A549 (cell line): ENCODE measurements around the gene GPATCH8. TPM values are rescaled to one million over a fixed set of nuclear protein-coding genes. Genes with fewer than 3 reads are reported as not detected.

Experiments
- ATAC-seq, 2 experiments: fragments of 200-7000 bp in 1 of 2; fragments of >200 bp in 1 of 2; cut with Nextera tagmentation in 1 of 2; cut with Tn5 transposase in 1 of 2; 3 replicates each; pipeline versions ENCODE4 v1.8.0 to v1.9.1; 2018 to 2020; ENCODE audit warnings: mild to moderate bottlenecking in 1 of 2, moderate library complexity in 1 of 2
- CTCF ChIA-PET: fragments of 300-600 bp; sonication (Branson Sonifier 250); formaldehyde crosslinking; extraction: SDS; loops from one replicate; lab custom pipeline; 2021; ENCODE audit warnings: antibody characterized with exemption, inconsistent platforms; lab: Yijun Ruan, JAX
- POLR2A ChIA-PET: fragments of 350-600 bp; formaldehyde crosslinking; extraction: SDS; loops from one replicate; lab custom pipeline; 2021; ENCODE audit warnings: antibody characterized with exemption, inconsistent platforms; lab: Yijun Ruan, JAX
- DNase-seq, 2 experiments: peaks; one replicate each; pipeline versions ENCODE4 v3.0.0 to v3.0.0-alpha.2; 2011 to 2016; ENCODE audit warnings: low read depth in 1 of 2, low spot score in 1 of 2
- FAIRE-seq: peaks from 2 replicates; lab custom pipeline; 2011; peaks lifted over from hg19 to GRCh38; lab: Jason Lieb, UNC
- H3K27ac ChIP-seq, 2 experiments: fragments of >200 bp; sonication (Bioruptor Twin); formaldehyde crosslinking; 3 replicates each; pipeline ENCODE4 v1.5.1; 2016 to 2017
- H3K4me1 ChIP-seq: fragments of >200 bp; sonication (Bioruptor Twin); formaldehyde crosslinking; 3 replicates; pipeline ENCODE4 v1.6.1; 2016
- H3K4me2 ChIP-seq: fragments of >200 bp; sonication (Bioruptor Twin); formaldehyde crosslinking; 3 replicates; pipeline ENCODE4 v1.6.1; 2016
- H3K4me3 ChIP-seq: fragments of >200 bp; sonication (Bioruptor Twin); formaldehyde crosslinking; 3 replicates; pipeline ENCODE4 v1.5.1; 2016
- H3K9me3 ChIP-seq: fragments of >200 bp; sonication (Bioruptor Twin); formaldehyde crosslinking; 3 replicates; pipeline ENCODE4 v1.6.1; 2016
- ATOH8 ChIP-seq: fragments of 250-450 bp; sonication (Bioruptor Pico); IDR thresholded peaks from 2 replicates; pipeline ENCODE4 v1.5.0; 2020; ENCODE audit warnings: low read depth, mild to moderate bottlenecking, moderate library complexity
- BHLHE40 ChIP-seq: IDR thresholded peaks from 2 replicates; pipeline ENCODE4 v1.6.1; 2012; ENCODE audit warnings: low read depth, low read length, inconsistent platforms
- CBX2 ChIP-seq: fragments of 200-600 bp; sonication (generic); IDR thresholded peaks from 2 replicates; pipeline ENCODE4 v1.6.1; 2016; ENCODE audit warnings: low read depth, mild to moderate bottlenecking, borderline replicate concordance
- CBX8 ChIP-seq: fragments of 200-600 bp; sonication (generic); IDR thresholded peaks from 2 replicates; pipeline ENCODE4 v1.6.1; 2016
- FOSB ChIP-seq: fragments of 250-450 bp; sonication (Bioruptor Pico); IDR thresholded peaks from 2 replicates; pipeline ENCODE4 v1.5.0; 2020; ENCODE audit warnings: mild to moderate bottlenecking, moderate library complexity
- GATA3 ChIP-seq: IDR thresholded peaks from 2 replicates; pipeline ENCODE4 v1.6.1; 2012; ENCODE audit warnings: borderline replicate concordance
- HES2 ChIP-seq: fragments of >200 bp; sonication (Bioruptor Twin); formaldehyde crosslinking; IDR thresholded peaks from 2 replicates; pipeline ENCODE4 v1.6.1; 2016
- HMGXB4 ChIP-seq: fragments of 250-450 bp; sonication (Bioruptor Pico); IDR thresholded peaks from 2 replicates; pipeline ENCODE4 v1.5.0; 2021; ENCODE audit warnings: mild to moderate bottlenecking, moderate library complexity, borderline replicate concordance
- HOXB5 ChIP-seq: fragments of 250-450 bp; sonication (Bioruptor Pico); IDR thresholded peaks from 2 replicates; pipeline ENCODE4 v1.5.0; 2020; ENCODE audit warnings: mild to moderate bottlenecking, moderate library complexity
- MAX ChIP-seq: IDR thresholded peaks from 2 replicates; pipeline ENCODE4 v1.6.1; 2012
- NFE2L2 ChIP-seq: fragments of 150-350 bp; conservative IDR thresholded peaks from 2 replicates; pipeline ENCODE4 v1.6.1; 2014; ENCODE audit warnings: low read length
- NPAS2 ChIP-seq: fragments of 250-450 bp; sonication (Bioruptor Pico); IDR thresholded peaks from 2 replicates; pipeline ENCODE4 v1.8.0; 2022; ENCODE audit warnings: mild to moderate bottlenecking, moderate library complexity, borderline replicate concordance
- NR3C1 ChIP-seq: fragments of >200 bp; sonication (Bioruptor Twin); formaldehyde crosslinking; IDR thresholded peaks from 3 replicates; pipeline ENCODE4 v1.6.1; 2017
- PHF8 ChIP-seq: fragments of 200-600 bp; sonication (generic); IDR thresholded peaks from 2 replicates; pipeline ENCODE4 v1.6.1; 2016; ENCODE audit warnings: low read depth, mild to moderate bottlenecking, antibody characterized with exemption, moderate library complexity, borderline replicate concordance
- POLR2AphosphoS2 ChIP-seq: conservative IDR thresholded peaks from 2 replicates; pipeline ENCODE4 v1.6.1; 2012; ENCODE audit warnings: low read length, improper control_type of control experiment, inconsistent platforms
- REST ChIP-seq: fragments of 200-600 bp; sonication (generic); IDR thresholded peaks from 2 replicates; pipeline ENCODE4 v1.6.1; 2016; ENCODE audit warnings: antibody characterized with exemption, mild to moderate bottlenecking, moderate library complexity
- RFX5 ChIP-seq: fragments of 450-650 bp; IDR thresholded peaks from 2 replicates; pipeline ENCODE4 v1.7.1; 2014; ENCODE audit warnings: antibody characterized with exemption, mild to moderate bottlenecking, moderate library complexity
- SMC3 ChIP-seq: fragments of >200 bp; sonication (Bioruptor Twin); formaldehyde crosslinking; IDR thresholded peaks from 3 replicates; pipeline ENCODE4 v1.6.1; 2018; ENCODE audit warnings: inconsistent platforms
- TFCP2L1 ChIP-seq: fragments of 250-450 bp; sonication (Bioruptor Pico); IDR thresholded peaks from 2 replicates; pipeline ENCODE4 v1.5.0; 2021; ENCODE audit warnings: mild to moderate bottlenecking
- TP53 ChIP-seq: fragments of 250-450 bp; sonication (Bioruptor Pico); IDR thresholded peaks from 2 replicates; pipeline ENCODE4 v1.5.0; 2021; ENCODE audit warnings: mild to moderate bottlenecking, moderate library complexity
- USF2 ChIP-seq: fragments of 450-650 bp; IDR thresholded peaks from 2 replicates; pipeline ENCODE4 v1.6.1; 2014; ENCODE audit warnings: antibody characterized with exemption
- ZC3H11A ChIP-seq: fragments of 450-650 bp; IDR thresholded peaks from 2 replicates; pipeline ENCODE4 v1.6.1; 2014; ENCODE audit warnings: antibody characterized with exemption, mild to moderate bottlenecking
- ZFP36 ChIP-seq: fragments of 450-650 bp; IDR thresholded peaks from 2 replicates; pipeline ENCODE4 v1.6.1; 2014; ENCODE audit warnings: borderline replicate concordance; ENCODE audit not compliant: partially characterized antibody
- ZSCAN20 ChIP-seq: fragments of 250-450 bp; sonication (Bioruptor Pico); IDR thresholded peaks from 2 replicates; pipeline ENCODE4 v1.8.0; 2022; ENCODE audit warnings: mild to moderate bottlenecking, moderate library complexity
- WGBS: methylation state at CpG from one replicate; pipeline ENCODE4 v1.1.6; 2017; ENCODE audit errors: missing lambda C conversion rate; 5-methylcytosine and 5-hydroxymethylcytosine counted together
- polyA plus RNA-seq, 4 experiments: library from polyadenylated mRNA; depleted of rRNA in 3 of 4; stranded (reverse); fragments of >200 nt; fragmentation: RNase III in 1 of 4; extraction: RNeasy Plus Mini Kit Qiagen cat#74134 plus additional on column Dnase treatment in 1 of 4; gene quantifications; 2 replicates in 3 of 4; 3 replicates in 1 of 4; pipeline ENCODE4 v1.2.3, GENCODE V29; 2011 to 2017

GPATCH8 gene
- polyA plus RNA-seq, 2 of the 4 experiments (the other 2 are of a cell fraction), result 21.7 to 27.3 TPM

GRCh38 chr17:44439168-44439567 lies 64.0 kb downstream of the GPATCH8 start:
- FAIRE-seq, result no peak
- ChIA-PET POLR2A (no interaction called here), CTCF (interaction anchor here (0.5 to 1.3 kb wide), 2 partner anchors 14 to 138 kb away, joined by 3 read pairs; no protein-coding TSS in a partner anchor)

GRCh38 chr17:44438636-44439035 lies 64.6 kb downstream of the GPATCH8 start:
- no peaks in the 10 kb centered on the region for H3K9me3 ChIP-seq
- FAIRE-seq, result no peak
- no peak for TF ChIP-seq ZC3H11A
- no peak for TF ChIP-seq BHLHE40
- TF ChIP-seq RFX5, result no peak
- no peak for TF ChIP-seq PHF8
- TF ChIP-seq CBX2, result no peak
- no peak for TF ChIP-seq GATA3
- no peak for TF ChIP-seq SMC3
- TF ChIP-seq MAX, result no peak
- no peak for TF ChIP-seq HOXB5 (CRISPR knock-in tag)
- TF ChIP-seq ATOH8 (CRISPR knock-in tag), result no peak
- no peak for TF ChIP-seq TFCP2L1
- TF ChIP-seq CBX8, result no peak
- TF ChIP-seq HMGXB4 (CRISPR knock-in tag), result no peak
- no peak for TF ChIP-seq NR3C1
- TF ChIP-seq POLR2AphosphoS2, result no peak
- TF ChIP-seq NPAS2 (CRISPR knock-in tag), result no peak
- TF ChIP-seq, all 56 proteins: peak for 0
- ChIA-PET CTCF (interaction anchor here (1.3 kb wide), 1 partner anchor 13 kb away, joined by 3 read pairs; no protein-coding TSS in a partner anchor), POLR2A (no interaction called here)
- ATAC-seq (no peak), DNase-seq (no peak)
- Histone ChIP-seq H3K27ac (peak overlapping the region in 1 of 2 experiments; percentile 17; a peak in 1 of 6 replicates), H3K4me2 (no peak overlapping the region), H3K4me1 (peaks cover 7% of the 10 kb centered on the region; the same call in 2 of the 3 replicates), H3K4me3 (no peak overlapping the region)
- WGBS, result 69% methylated on average over 2 of the region's 2 CpGs

More at GRCh38 chr17:44439168-44439567, 64.0 kb downstream of the GPATCH8 start:
- Histone ChIP-seq H3K4me1 (peaks cover 11% of the 10 kb centered on the region), H3K9me3 (no peaks in the 10 kb centered on the region), H3K4me2 (no peak overlapping the region), H3K4me3 (no peak overlapping the region), H3K27ac (peak overlapping the region in 1 of 2 experiments; percentile 17; a peak in 1 of 6 replicates)
- WGBS, result 85% methylated on average over 3 of the region's 3 CpGs
- ATAC-seq, result no peak
- no peak for DNase-seq
- no peak for TF ChIP-seq NFE2L2
- no peak for TF ChIP-seq BHLHE40
- TF ChIP-seq ZFP36, result no peak
- no peak for TF ChIP-seq USF2
- no peak for TF ChIP-seq POLR2AphosphoS2
- no peak for TF ChIP-seq HES2

GRCh38 chr17:44436336-44436735 lies 66.9 kb downstream of the GPATCH8 start:
- H3K4me1 ChIP-seq, result peaks cover 11% of the 10 kb centered on the region; the same call in 2 of the 3 replicates
- ATAC-seq, result no peak
- no peak overlapping the region for H3K4me2 ChIP-seq
- no peak for DNase-seq
- H3K9me3 ChIP-seq, result no peaks in the 10 kb centered on the region
- ChIA-PET POLR2A (no interaction called here), CTCF (interaction anchor here (0.6 to 3.3 kb wide), 5 partner anchors 10 to 87 kb away, joined by 3 to 15 read pairs (median 3); no protein-coding TSS in a partner anchor)
- no peak for TF ChIP-seq TP53 (CRISPR knock-in tag)
- TF ChIP-seq CBX8, result no peak
- no peak for TF ChIP-seq ZSCAN20 (CRISPR knock-in tag)
- no peak for TF ChIP-seq REST
- no peak for TF ChIP-seq FOSB
- H3K27ac ChIP-seq, result no peak overlapping the region
- WGBS, result 81% methylated on average over 2 of the region's 2 CpGs
- no peak for FAIRE-seq
- H3K4me3 ChIP-seq, result no peak overlapping the region
